Testis (tissue), 3 donors: ENCODE data around the gene NCAM2. TPM values are rescaled to one million over a fixed set of nuclear protein-coding genes. Genes with fewer than 3 reads are reported as not detected.

Source experiments
- DNase-seq: peaks from one replicate; pipeline ENCODE4 v3.0.0-alpha.2; 2019
- H3K27ac ChIP-seq, 2 donors: fragments of 200-600 bp; sonication (generic); one replicate each; pipeline ENCODE4 v1.5.1; 2019
- H3K27me3 ChIP-seq: fragments of 200-600 bp; sonication (generic); one replicate; pipeline ENCODE4 v1.5.1; 2019
- H3K36me3 ChIP-seq: fragments of 200-600 bp; sonication (generic); one replicate; pipeline ENCODE4 v1.5.1; 2017; ENCODE audit warnings: low read depth; ENCODE audit errors: missing control alignments
- H3K4me1 ChIP-seq: fragments of 200-600 bp; sonication (generic); one replicate; pipeline ENCODE4 v1.5.1; 2019
- H3K4me3 ChIP-seq, 2 donors: fragments of 200-600 bp; sonication (generic); one replicate each; pipeline ENCODE4 v1.5.1; 2017 to 2019
- H3K9me3 ChIP-seq: fragments of 200-600 bp; sonication (generic); one replicate; pipeline ENCODE4 v1.5.1; 2017
- POLR2A ChIP-seq: fragments of 450-650 bp; IDR thresholded peaks from one replicate; pipeline ENCODE4 v1.6.1; 2017; ENCODE audit warnings: antibody characterized with exemption, mild to moderate bottlenecking, moderate library complexity
- WGBS, 2 donors: methylation state at CpG; one replicate each; pipeline ENCODE4 v1.1.5; 2018; 5-methylcytosine and 5-hydroxymethylcytosine counted together
- intact Hi-C: fragments of 100-400 bp; cut with DNase I; formaldehyde crosslinking; loops from one replicate; pipeline ENCODE4 v1.15.1; 2023; ENCODE audit warnings: low total_unique reads
- polyA plus RNA-seq: library from polyadenylated mRNA; stranded (reverse); fragments of 350-450 nt; fragmentation: Illumina TruSeq; extraction: RNeasy Lipid Tissue Mini Kit (QIAGEN cat#74804); gene quantifications from one replicate; pipeline ENCODE4 v1.2.3, GENCODE V29; 2014; ENCODE audit warnings: low read depth, low replicate concordance; ENCODE audit not compliant: insufficient read depth
- total RNA-seq, 2 donors: library from RNA; depleted of rRNA; stranded (reverse); fragments of >200 nt; gene quantifications; one replicate each; pipeline ENCODE4 v1.2.3, GENCODE V29; 2016
- TF ChIP-seq, protein P1 (sequence below), 3 experiments: fragments of 450-650 bp in 2 of 3; fragments of 200-600 bp in 1 of 3; sonication (generic) in 1 of 3; IDR thresholded peaks; one replicate each; pipeline ENCODE4 v1.5.1; 2016 to 2019; ENCODE audit warnings: antibody characterized with exemption in 3 of 3, mild to moderate bottlenecking in 2 of 3, moderate library complexity in 1 of 3

NCAM2 gene
- total and polyA plus RNA-seq, 3 donors from 2014 or later: 22.4 to 26.9 (median 26.1) TPM

DNA sequence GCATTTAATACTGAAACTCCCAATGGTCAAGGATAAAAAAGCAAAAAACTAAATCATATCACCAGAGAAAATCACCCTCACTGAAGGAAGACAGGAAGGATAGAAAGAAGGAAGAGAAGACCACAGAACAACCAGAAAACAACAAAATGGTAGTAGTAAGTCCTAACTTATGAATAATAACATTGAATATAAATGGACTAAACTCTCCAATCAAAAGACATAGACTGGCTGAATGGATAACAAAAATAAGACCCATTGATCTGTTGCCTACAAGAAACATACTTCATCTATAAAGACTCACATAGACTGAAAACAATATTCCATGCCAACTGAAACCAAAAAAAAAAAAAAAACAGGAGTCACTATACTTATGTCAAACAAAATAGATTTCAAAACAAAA, 347.7 kb downstream of the NCAM2 start:
- Histone ChIP-seq H3K36me3 (no peaks in the 10 kb centered on the region), H3K4me3 (no peak overlapping the region), H3K27ac (no peak overlapping the region), H3K9me3 (no peaks in the 10 kb centered on the region), H3K27me3 (no peaks in the 10 kb centered on the region), H3K4me1 (no peaks in the 10 kb centered on the region)
- intact Hi-C loops: no loop called here
- no peak for TF ChIP-seq POLR2A
- TF ChIP-seq, protein P1, sequence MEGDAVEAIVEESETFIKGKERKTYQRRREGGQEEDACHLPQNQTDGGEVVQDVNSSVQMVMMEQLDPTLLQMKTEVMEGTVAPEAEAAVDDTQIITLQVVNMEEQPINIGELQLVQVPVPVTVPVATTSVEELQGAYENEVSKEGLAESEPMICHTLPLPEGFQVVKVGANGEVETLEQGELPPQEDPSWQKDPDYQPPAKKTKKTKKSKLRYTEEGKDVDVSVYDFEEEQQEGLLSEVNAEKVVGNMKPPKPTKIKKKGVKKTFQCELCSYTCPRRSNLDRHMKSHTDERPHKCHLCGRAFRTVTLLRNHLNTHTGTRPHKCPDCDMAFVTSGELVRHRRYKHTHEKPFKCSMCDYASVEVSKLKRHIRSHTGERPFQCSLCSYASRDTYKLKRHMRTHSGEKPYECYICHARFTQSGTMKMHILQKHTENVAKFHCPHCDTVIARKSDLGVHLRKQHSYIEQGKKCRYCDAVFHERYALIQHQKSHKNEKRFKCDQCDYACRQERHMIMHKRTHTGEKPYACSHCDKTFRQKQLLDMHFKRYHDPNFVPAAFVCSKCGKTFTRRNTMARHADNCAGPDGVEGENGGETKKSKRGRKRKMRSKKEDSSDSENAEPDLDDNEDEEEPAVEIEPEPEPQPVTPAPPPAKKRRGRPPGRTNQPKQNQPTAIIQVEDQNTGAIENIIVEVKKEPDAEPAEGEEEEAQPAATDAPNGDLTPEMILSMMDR (IDR thresholded peaks at IDR 0.05): no peak
- no peak for DNase-seq

DNA sequence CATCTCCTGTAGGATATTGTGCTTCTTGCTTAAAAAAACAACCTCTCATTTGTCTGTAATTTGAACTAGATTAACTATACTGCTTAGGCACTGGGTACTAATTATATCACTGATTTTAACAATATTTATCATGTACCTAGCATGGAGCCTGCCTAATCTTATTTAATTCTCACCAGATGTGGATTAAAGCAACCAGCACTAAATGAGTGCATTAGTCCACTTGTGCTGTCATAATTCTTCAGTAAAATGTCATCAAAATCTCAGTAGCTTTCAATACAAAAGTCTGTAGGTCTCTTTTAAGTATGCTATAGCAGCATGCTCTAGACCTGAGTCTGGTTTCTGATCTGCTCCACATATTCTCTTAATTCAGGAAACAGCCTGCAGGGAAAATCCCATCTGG, 368.1 kb downstream of the NCAM2 start:
- intact Hi-C loops: loop anchor here (10.0 kb wide), 1 partner anchor 379 kb away; no protein-coding TSS in a partner anchor
- TF ChIP-seq, protein P1 (IDR thresholded peaks at IDR 0.05): no peak
- no peak for TF ChIP-seq POLR2A
- no peak overlapping the region for H3K27ac ChIP-seq
- no peaks in the 10 kb centered on the region for H3K36me3 ChIP-seq
- H3K4me1 ChIP-seq: no peaks in the 10 kb centered on the region
- H3K27me3 ChIP-seq: no peaks in the 10 kb centered on the region
- H3K4me3 ChIP-seq: no peak overlapping the region
- no peaks in the 10 kb centered on the region for H3K9me3 ChIP-seq
- DNase-seq: no peak

DNA sequence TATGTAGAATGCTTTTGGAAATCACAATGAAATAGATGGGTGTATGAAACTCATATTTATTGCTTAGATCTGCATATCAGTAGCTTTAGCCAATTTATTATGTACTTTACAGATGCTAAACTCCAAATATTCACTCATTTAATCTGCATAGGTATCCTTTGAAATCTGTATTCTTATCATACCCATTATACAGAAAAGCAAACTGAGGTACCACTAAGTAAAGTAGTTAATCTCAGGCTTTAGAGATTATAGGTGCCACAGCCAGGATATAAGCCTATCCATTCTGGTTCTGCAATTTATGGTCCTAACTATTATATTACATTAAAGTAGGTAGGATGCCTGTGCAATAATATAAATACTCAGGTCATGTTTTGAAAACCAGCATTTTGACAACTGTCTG, 369.4 kb downstream of the NCAM2 start:
- Histone ChIP-seq H3K9me3 (no peaks in the 10 kb centered on the region), H3K4me3 (no peak overlapping the region), H3K27me3 (no peaks in the 10 kb centered on the region), H3K27ac (no peak overlapping the region), H3K36me3 (no peaks in the 10 kb centered on the region), H3K4me1 (no peaks in the 10 kb centered on the region)
- TF ChIP-seq, protein P1 (IDR thresholded peaks at IDR 0.05): no peak
- no peak for TF ChIP-seq POLR2A
- intact Hi-C loops: loop anchor here (10.0 kb wide), 1 partner anchor 377 kb away; no protein-coding TSS in a partner anchor
- DNase-seq: no peak

DNA sequence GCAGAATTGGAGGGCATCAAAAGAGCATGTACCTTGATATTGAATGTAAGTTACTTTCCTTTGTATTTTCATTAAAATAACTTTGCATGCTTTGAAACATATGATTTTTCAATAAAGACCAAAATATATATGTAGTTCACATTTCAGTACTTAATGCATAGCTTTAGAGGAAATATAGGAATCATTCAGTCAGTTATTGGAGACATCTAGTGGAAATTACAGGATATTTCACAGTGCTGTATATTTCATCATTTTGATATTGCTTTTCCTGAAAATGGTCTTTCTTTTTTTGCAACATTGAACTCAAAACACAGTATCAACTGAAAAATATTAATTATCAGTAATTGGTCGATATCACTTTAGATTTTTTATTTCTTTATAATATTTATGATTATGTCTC, 375.8 kb downstream of the NCAM2 start:
- Histone ChIP-seq H3K27me3 (no peaks in the 10 kb centered on the region), H3K36me3 (no peaks in the 10 kb centered on the region), H3K9me3 (no peaks in the 10 kb centered on the region), H3K4me1 (no peaks in the 10 kb centered on the region), H3K4me3 (no peak overlapping the region), H3K27ac (no peak overlapping the region)
- WGBS, 2 donors: 62 to 85% methylated on average over 1 of the region's 1 CpG
- DNase-seq: no peak
- TF ChIP-seq, protein P1 (IDR thresholded peaks at IDR 0.05): no peak
- TF ChIP-seq POLR2A: no peak
- intact Hi-C loops: no loop called here

DNA sequence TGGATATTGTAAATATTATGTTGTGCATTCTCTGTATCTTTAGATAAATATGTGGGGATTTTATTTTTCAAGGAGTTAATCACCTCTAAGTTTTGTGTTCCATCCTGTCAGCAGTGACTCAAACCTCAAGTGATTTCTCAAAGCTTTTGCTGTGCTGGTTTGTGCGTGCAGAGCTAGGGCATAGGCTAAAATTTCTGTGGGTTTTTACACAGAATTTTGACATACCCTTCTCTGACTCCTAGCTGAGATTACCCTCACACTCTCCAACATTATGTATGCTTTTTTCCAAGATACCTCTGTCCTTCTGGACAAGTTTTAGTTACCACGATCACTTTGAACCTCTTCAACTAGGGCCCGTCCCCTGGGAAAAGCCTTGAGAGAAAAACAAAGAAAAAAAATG, 384.9 kb downstream of the NCAM2 start:
- TF ChIP-seq, protein P1 (IDR thresholded peaks at IDR 0.05): no peak
- no peak for TF ChIP-seq POLR2A
- intact Hi-C loops: no loop called here
- 71 to 73% methylated on average over 3 of the region's 3 CpGs for WGBS, 2 donors
- DNase-seq: no peak
- Histone ChIP-seq H3K4me3 (no peak overlapping the region), H3K4me1 (no peaks in the 10 kb centered on the region), H3K36me3 (no peaks in the 10 kb centered on the region), H3K27ac (no peak overlapping the region), H3K27me3 (no peaks in the 10 kb centered on the region), H3K9me3 (no peaks in the 10 kb centered on the region)
